ENCODE data around the gene YIPF1.

Gene YIPF1

DNA sequence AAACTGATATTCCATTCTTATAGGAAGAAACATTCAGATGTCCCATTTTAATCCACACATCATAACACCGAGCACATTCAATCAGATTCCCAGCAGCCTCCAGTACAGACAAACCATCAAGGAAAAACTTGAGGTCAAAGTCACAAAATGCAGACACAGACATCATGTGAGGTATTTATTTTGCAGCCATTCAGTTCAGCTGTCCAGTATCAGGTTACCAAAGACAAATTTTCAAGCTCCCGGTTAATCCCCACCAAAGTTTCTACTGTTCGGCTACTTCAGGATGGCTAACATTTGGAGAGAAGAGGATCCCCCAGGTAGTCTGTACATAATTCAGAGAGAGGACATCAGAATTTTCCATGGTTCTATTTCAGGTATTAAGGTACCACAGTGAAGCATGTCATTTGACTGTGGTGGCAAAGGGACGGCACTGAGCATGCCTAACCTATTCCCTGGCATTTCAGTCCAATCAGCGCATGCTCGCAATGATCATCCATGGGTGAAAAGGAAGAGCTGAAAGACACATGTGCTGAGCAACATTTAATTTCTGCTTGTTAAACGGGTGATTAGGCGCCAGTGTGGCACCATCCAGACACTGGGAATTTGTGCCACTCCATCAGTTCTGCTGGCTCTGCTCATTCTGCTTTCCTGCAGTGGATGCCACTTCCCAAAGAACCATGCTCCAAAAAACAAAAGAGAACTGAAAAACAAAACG lies 37.9 kb downstream of the YIPF1 start:
- no peaks in the 10 kb centered on the region for H3K4me1 ChIP-seq
- no peak overlapping the region for H3K4me3 ChIP-seq (ENCODE audit: low read depth, low read length)
- DNase-seq: no peak
- H3K36me3 ChIP-seq: no peaks in the 10 kb centered on the region
- TF ChIP-seq CTCF (IDR thresholded peaks at IDR 0.05; ENCODE audit: low read depth, low read length): no peak
- no peaks in the 10 kb centered on the region for H3K27me3 ChIP-seq
- H3K9me3 ChIP-seq: no peaks in the 10 kb centered on the region

- H3K4me1 ChIP-seq: no peaks in the 10 kb centered on the region
- TF ChIP-seq CTCF (IDR thresholded peaks at IDR 0.05; ENCODE audit: low read depth, low read length): no peak
Measured at GRCh38 chr1:53850082-53850673, 39.4 kb downstream of the YIPF1 start.

DNA sequence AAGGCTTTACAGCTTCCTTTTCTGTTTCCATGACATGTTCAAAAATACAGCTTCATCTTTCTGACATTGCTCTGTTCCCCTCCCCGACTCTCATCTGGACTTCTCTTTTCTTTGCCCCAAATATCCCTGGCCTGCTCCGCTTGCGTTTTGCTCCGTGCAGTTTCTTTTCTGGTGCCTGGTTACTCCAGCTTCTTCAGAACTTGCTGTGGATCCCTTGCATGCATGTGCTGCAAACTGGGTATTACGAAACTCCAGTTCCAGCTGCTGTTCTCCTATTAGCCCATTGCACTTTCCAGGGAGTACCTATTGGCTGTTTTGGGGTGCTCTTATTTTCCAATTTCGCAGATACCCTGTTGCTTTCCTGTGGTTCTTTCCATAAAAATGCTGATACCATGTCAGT lies 41.6 kb downstream of the YIPF1 start:
- Histone ChIP-seq H3K4me1 (no peaks in the 10 kb centered on the region), H3K4me3 (ENCODE audit: low read depth, low read length) (no peak overlapping the region), H3K27me3 (no peaks in the 10 kb centered on the region), H3K36me3 (no peaks in the 10 kb centered on the region), H3K9me3 (no peaks in the 10 kb centered on the region)
- no peak for DNase-seq
- TF ChIP-seq CTCF (IDR thresholded peaks at IDR 0.05; ENCODE audit: low read depth, low read length): no peak

More at GRCh38 chr1:53850082-53850673, 39.4 kb downstream of the YIPF1 start:
- no peaks in the 10 kb centered on the region for H3K9me3 ChIP-seq
- H3K4me3 ChIP-seq (ENCODE audit: low read depth, low read length): no peak overlapping the region
- no peak for DNase-seq
- no peaks in the 10 kb centered on the region for H3K36me3 ChIP-seq
- H3K27me3 ChIP-seq: no peaks in the 10 kb centered on the region

GRCh38 chr1:53842347-53842746 lies 47.2 kb downstream of the YIPF1 start:
- Histone ChIP-seq H3K4me3 (ENCODE audit: low read depth, low read length) (no peak overlapping the region), H3K4me1 (no peaks in the 10 kb centered on the region), H3K9me3 (no peaks in the 10 kb centered on the region), H3K27me3 (no peaks in the 10 kb centered on the region), H3K36me3 (no peaks in the 10 kb centered on the region)
- no peak for DNase-seq
- TF ChIP-seq CTCF (IDR thresholded peaks at IDR 0.05; ENCODE audit: low read depth, low read length): no peak

DNA sequence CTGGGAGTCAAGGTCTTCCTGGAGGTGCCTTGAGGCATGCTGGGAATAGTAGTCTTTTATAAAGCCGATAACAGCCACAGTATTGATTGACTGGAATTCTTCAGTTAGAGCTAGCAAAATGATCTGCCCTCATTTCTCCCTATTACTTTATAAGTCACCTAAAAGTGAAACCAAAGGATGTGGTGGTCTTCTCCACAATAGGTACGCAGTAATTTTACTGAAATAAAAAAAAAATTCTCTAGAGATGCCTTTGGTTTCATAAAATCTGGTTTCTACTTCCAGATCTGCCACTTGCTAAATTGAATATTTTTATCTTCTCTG lies 51.0 kb downstream of the YIPF1 start:
- H3K4me3 ChIP-seq (ENCODE audit: low read depth, low read length): peak overlapping the region; percentile 92
- H3K4me1 ChIP-seq: no peaks in the 10 kb centered on the region
- H3K27me3 ChIP-seq: no peaks in the 10 kb centered on the region
- DNase-seq: no peak
- no peaks in the 10 kb centered on the region for H3K9me3 ChIP-seq
- H3K36me3 ChIP-seq: no peaks in the 10 kb centered on the region
- TF ChIP-seq CTCF (IDR thresholded peaks at IDR 0.05; ENCODE audit: low read depth, low read length): no peak

GRCh38 chr1:53837924-53838653 lies 51.5 kb downstream of the YIPF1 start, which contains the start of gene NDC1:
Gene NDC1 (minus strand): TSS chr1:53838296. CDS start chr1:53838261, 35 bp downstream.
- Histone ChIP-seq H3K36me3 (no peaks in the 10 kb centered on the region), H3K4me1 (no peaks in the 10 kb centered on the region), H3K4me3 (ENCODE audit: low read depth, low read length) (peak within 1 kb of the TSS; percentile 92), H3K9me3 (no peaks in the 10 kb centered on the region), H3K27me3 (no peaks in the 10 kb centered on the region)
- TF ChIP-seq CTCF (IDR thresholded peaks at IDR 0.05; ENCODE audit: low read depth, low read length): no peak
- peak; percentile 89 for DNase-seq

All from BE2C (cell line).